ENCODE measurements around the gene KICS2. TPM values are rescaled to one million over a fixed set of nuclear protein-coding genes. Genes with fewer than 3 reads are reported as not detected.
"Not testable (repeated sequence)": the region's sequence is repeated elsewhere in the genome, so short reads cannot be mapped to it uniquely, and the experiment has no call there.

The KICS2 gene
- polyA plus RNA-seq, 3 donors: 4.7 to 6.3 (median 4.8) TPM

DNA sequence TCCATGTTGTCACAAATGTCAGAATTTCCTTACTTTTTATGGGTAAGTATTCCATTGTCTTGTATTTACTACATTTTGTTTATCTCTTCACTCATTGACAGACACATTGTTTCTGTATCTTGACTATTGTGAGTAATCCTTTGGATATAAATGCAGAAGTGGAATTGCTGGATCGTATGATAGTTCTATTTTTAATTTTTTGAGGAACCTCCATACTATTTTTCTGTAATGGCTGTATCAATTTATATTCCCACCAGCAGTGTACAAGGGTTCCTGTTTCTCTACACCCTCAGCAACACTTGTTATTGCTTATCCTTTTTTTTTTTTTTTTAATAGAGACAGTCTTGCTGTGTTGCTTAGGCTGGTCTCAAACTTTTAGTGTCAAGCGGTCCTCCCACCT, 3.5 kb upstream of the KICS2 start:
- DNase-seq (ENCODE audit: extremely low read depth in 1 of 11, low read depth in 9 of 11, low spot score in 4 of 11): no peak

DNA sequence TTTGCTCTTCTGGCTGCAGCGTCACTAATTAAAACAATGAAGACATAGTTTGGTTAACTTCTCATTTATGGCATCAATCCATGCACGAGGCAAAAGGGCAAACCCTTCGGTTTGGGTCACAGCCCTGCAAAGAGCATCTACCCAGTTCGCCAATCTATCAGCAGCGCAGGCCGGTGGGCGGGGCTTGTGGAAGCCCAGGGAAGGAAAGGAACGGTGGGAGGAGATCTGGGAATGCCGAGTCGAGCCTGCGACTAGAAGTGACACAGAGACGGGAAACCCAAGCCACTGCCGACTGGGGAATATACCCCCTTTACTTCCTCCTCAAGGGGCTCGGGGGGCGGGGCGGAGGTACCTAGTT, 466 bp downstream of the KICS2 start:
- DNase-seq (ENCODE audit: extremely low read depth in 1 of 11, low read depth in 9 of 11, low spot score in 4 of 11): peak; percentile 49 to 81 (median 69)

DNA sequence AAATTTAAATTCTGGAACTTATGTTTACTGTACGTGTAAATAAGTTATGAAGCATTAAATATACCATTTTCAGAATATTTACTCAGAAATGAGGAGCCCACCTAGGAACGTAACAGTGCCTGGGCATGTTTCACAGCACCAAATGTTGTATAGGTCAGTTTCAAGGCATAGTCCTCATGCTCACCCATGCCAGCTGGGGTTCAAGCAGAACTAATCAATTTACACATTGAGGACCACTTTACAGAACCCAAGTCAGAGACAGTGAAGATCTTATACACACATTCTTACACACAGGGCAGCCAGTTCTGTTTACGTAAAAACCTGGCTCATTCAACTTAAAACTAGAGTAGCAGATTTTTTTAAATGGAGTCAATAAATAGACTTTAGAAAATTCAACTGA, 2.0 kb downstream of the KICS2 start:
- no peak for DNase-seq (ENCODE audit: extremely low read depth in 1 of 11, low read depth in 9 of 11, low spot score in 4 of 11)

- DNase-seq (ENCODE audit: extremely low read depth in 1 of 11, low read depth in 9 of 11, low spot score in 4 of 11): no peak
Measured at GRCh38 chr12:64219145-64219544, 3.0 kb downstream of the KICS2 start.

DNA sequence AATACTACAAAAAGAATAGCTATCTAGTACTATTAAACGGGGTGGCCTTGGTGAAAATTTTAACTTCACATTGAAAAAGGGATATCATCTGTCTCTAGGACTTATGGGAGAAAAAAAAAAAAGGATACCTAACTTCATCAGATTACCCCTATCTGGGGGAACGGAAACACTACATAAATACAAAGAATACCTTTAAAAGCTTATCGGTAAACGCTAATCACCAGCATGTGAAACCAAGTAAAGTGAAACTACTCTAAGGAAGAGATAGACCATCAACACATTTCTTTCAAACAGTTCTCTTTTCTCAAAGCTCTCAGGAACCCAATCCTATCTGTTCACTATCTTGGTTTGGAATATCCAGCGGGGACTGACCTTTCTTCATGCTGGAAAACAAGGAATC, 3.5 kb downstream of the KICS2 start:
- DNase-seq (ENCODE audit: extremely low read depth in 1 of 11, low read depth in 9 of 11, low spot score in 4 of 11): no peak

- not testable (repeated sequence) for DNase-seq (ENCODE audit: extremely low read depth in 1 of 11, low read depth in 9 of 11, low spot score in 4 of 11)
Measured at GRCh38 chr12:64217643-64218042, 4.5 kb downstream of the KICS2 start.

GRCh38 chr12:64216239-64216638, 5.9 kb downstream of the KICS2 start:
- DNase-seq (ENCODE audit: extremely low read depth in 1 of 11, low read depth in 9 of 11, low spot score in 4 of 11): no peak

DNA sequence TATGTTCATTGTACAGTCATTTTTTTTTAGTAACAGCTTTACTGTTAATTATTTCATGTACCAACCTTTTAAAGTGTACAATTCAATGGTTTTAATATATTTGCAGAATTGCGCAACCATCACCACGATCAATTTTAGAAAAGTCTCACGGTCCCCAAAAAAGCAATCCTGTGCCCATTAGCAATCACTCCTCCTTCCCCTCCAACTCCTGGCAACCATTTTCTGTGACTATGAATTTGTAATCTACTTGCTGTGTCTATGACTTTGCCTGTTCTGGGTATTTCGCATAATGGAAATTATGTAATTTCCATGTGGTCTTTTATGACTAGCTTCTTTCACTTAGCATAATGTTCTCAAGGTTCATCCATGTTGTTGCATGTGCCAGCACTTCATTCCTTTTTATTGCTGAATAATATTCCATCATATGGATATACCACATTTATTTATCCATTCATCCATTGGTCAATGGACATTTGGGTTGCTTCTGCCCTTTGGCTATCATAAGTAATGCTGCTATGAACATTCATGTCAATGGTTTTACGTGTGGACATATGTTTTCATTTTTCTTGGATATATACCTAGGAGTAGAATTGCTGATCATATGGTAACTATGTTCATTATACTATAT, 9.9 kb downstream of the KICS2 start:
- no peak for DNase-seq (ENCODE audit: extremely low read depth in 1 of 11, low read depth in 9 of 11, low spot score in 4 of 11)

DNA sequence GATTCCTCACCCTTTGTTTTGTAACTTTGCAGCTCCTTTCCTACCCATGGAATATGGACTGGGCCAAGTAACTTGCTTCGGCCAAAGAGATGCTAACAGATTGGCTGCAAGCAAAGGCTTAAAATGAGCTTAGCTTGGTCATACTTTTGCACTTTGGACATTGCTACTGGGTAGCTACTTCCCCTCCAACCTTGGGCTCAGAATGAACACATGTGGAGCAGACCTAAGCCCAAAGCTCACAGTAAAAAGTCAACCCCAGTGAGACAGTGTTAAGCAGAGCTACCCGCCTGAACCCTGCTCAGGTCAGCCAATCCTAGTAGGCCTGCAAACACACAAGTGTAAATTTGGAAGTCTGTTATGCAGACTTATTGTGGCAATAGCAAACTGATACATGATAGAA, 14.6 kb downstream of the KICS2 start:
- no peak for DNase-seq (ENCODE audit: extremely low read depth in 1 of 11, low read depth in 9 of 11, low spot score in 4 of 11)

DNA sequence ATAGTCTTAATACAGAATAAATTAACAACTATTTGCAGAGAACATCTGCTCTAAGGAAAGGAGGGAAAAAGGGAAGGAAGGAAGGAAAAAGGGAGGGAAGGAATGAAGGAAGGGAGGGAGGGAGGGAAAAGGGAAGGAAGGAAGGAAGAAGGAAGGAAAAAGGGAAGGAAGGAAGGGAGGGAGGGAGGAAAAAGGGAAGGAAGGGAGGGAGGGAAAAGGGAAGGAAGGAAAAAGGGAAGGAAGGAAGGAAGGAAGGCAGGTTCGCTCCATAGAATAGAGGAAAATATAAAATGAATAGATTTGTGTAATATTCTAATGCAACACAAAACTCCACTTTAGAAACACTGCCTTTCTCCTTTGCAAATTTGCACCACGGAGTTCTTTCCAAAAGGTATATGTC, 16.6 kb downstream of the KICS2 start:
- DNase-seq (ENCODE audit: extremely low read depth in 1 of 11, low read depth in 9 of 11, low spot score in 4 of 11): no peak

GRCh38 chr12:64203775-64204174, 18.3 kb downstream of the KICS2 start:
- no peak for DNase-seq (ENCODE audit: extremely low read depth in 1 of 11, low read depth in 9 of 11, low spot score in 4 of 11)

GRCh38 chr12:64203036-64203435, 19.1 kb downstream of the KICS2 start:
- no peak for DNase-seq (ENCODE audit: extremely low read depth in 1 of 11, low read depth in 9 of 11, low spot score in 4 of 11)

- DNase-seq (ENCODE audit: extremely low read depth in 1 of 11, low read depth in 9 of 11, low spot score in 4 of 11): not testable (repeated sequence)
Measured at GRCh38 chr12:64195841-64196240, 26.3 kb downstream of the KICS2 start.

DNA sequence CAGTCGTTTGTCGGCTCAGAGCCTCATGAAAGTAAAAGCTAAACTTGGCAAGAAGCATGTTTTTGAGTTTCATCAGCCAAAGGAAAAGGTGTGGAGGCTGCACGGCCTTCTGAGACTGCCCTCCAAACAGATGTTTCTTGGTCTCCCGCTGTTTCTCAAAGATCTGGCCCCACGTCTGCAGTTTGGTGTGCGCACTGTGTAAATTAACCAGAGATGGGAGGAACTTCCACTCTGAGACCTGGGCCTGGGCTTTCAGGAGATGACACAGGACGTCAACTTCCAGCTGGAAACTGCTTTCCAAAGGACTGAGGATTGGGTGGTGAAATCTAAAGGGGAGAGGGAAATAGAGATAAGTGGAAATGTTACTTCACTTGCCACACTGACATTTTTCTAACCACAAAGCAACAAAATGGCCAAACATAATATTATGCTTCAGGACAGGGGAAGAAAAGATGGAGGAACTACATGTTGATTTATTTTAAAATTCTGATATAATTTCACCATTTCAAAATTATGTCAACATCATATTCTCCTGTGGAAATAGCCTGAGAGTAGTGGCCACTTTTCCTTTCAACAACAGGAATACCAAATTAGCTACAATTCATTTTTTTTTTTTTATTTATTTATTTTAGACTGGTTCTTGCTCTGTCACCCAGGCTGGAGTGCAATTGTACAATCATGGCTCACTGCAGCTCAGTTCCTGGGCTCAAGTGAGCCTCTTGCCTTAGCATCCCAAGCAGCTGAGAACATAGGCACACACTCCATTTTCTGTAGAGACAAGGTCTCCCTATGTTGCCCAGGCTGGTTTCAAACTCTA, 27.6 kb downstream of the KICS2 start:
- DNase-seq (ENCODE audit: extremely low read depth in 1 of 11, low read depth in 9 of 11, low spot score in 4 of 11): no peak

GRCh38 chr12:64193931-64194330, 28.2 kb downstream of the KICS2 start:
- no peak for DNase-seq (ENCODE audit: extremely low read depth in 1 of 11, low read depth in 9 of 11, low spot score in 4 of 11)

DNA sequence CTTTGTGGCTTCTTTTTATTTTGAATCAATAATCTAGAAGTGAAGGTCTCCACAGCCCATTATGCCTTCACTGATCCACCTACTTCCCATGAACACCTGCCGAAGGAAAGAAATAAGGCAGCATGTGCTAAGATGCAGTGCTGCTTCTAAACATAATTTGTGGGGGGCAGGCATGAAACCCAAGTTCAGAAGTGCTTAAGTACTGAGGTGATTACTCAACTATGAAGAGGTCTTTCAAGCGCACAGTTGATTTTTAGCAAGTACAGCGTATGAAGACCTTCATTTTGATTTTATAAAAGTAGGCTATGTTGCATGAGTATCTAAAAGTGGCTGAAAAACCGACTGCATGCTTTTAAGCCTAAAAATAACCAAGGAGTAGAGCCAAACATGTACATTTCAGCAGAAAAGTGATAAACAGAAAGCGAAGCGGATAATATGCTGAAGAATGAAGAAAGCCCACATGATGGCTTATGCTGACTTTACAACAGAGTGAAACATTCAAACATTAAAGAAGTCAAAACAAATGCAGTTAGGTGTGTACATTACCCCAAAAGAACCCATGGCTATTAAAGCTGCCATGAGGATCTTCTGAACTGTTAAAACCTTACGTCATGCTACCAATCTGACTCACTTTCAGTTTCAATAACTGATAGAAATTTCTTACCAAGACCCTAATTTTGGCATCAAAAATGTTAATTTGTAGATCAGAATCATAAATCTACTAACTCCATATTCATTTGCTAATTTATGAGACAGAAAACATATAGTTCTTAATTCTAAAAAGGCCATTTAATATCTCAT, 29.3 kb downstream of the KICS2 start:
- no peak for DNase-seq (ENCODE audit: extremely low read depth in 1 of 11, low read depth in 9 of 11, low spot score in 4 of 11)

GRCh38 chr12:64190140-64190539, 32.0 kb downstream of the KICS2 start:
- no peak for DNase-seq (ENCODE audit: extremely low read depth in 1 of 11, low read depth in 9 of 11, low spot score in 4 of 11)

- DNase-seq (ENCODE audit: extremely low read depth in 1 of 11, low read depth in 9 of 11, low spot score in 4 of 11): no peak
Measured at GRCh38 chr12:64189530-64189929, 32.6 kb downstream of the KICS2 start.

- no peak for DNase-seq (ENCODE audit: extremely low read depth in 1 of 11, low read depth in 9 of 11, low spot score in 4 of 11)
Measured at GRCh38 chr12:64187794-64188193, 34.3 kb downstream of the KICS2 start.

DNA sequence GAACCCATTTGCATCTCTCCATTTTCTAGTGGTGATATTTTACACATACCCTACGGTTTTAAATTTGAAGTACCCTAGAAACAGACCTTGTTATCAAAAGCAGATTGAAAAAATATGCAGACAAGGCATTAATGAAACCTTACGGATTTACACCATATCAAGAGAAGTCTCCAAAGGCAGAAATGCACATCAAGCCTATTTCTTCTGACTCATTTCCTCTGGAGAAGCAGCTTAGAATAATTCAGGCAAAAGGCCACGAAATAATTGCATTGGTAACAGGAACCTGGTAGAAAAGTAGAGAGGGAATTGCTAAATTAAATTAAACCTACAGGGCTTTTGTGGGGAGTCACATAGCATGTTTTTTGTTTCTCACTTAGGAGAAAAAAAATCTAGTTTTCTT, 34.7 kb downstream of the KICS2 start:
- no peak for DNase-seq (ENCODE audit: extremely low read depth in 1 of 11, low read depth in 9 of 11, low spot score in 4 of 11)

Measured in renal cortex interstitium (tissue), 11 donors.